Activated CD4-positive, alpha-beta T cell treated with anti-CD3 and anti-CD28 coated beads, Interleukin-2, amount 10 ng/mL, durations not matched to agents 7 days and 5 days (primary cell): Measurements from ENCODE around the gene PLK5. TPM values are rescaled to one million over a fixed set of nuclear protein-coding genes. Genes with fewer than 3 reads are reported as not detected.

ENCODE experiments used
- CTCF ChIA-PET: fragments of 350-600 bp; sonication (Branson Sonifier 250); formaldehyde crosslinking; loops from one replicate; lab custom pipeline; 2021; ENCODE audit warnings: antibody characterized with exemption; lab: Charles Lee
- POLR2A ChIA-PET: fragments of 350-600 bp; sonication (Branson Sonifier 250); formaldehyde crosslinking; loops from one replicate; lab custom pipeline; 2021; ENCODE audit warnings: antibody characterized with exemption; lab: Charles Lee
- DNase-seq: peaks from one replicate; pipeline ENCODE4 v3.0.0-alpha.2; 2020
- H3K27ac Mint-ChIP-seq: one replicate; pipeline ENCODE4 v1.8.0; 2021; ENCODE audit warnings: mild to moderate bottlenecking, moderate library complexity, mixed read lengths
- H3K27me3 Mint-ChIP-seq: one replicate; pipeline ENCODE4 v1.8.0; 2021; ENCODE audit warnings: mixed read lengths
- H3K36me3 Mint-ChIP-seq: one replicate; pipeline ENCODE4 v1.8.0; 2021; ENCODE audit warnings: low read depth, mixed read lengths
- H3K4me1 Mint-ChIP-seq: one replicate; pipeline ENCODE4 v1.8.0; 2021; ENCODE audit warnings: mixed read lengths
- H3K4me3 Mint-ChIP-seq: one replicate; pipeline ENCODE4 v1.8.0; 2021; ENCODE audit warnings: mild to moderate bottlenecking, moderate library complexity, mixed read lengths
- H3K9me3 Mint-ChIP-seq: one replicate; pipeline ENCODE4 v1.8.0; 2021; ENCODE audit warnings: mixed read lengths
- total RNA-seq, 2 experiments: library from RNA; stranded (reverse); gene quantifications; one replicate each; pipeline ENCODE4 v1.2.3, GENCODE V29; 2021

The PLK5 gene
- total RNA-seq, 2 experiments from 2014 or later: not detected

DNA sequence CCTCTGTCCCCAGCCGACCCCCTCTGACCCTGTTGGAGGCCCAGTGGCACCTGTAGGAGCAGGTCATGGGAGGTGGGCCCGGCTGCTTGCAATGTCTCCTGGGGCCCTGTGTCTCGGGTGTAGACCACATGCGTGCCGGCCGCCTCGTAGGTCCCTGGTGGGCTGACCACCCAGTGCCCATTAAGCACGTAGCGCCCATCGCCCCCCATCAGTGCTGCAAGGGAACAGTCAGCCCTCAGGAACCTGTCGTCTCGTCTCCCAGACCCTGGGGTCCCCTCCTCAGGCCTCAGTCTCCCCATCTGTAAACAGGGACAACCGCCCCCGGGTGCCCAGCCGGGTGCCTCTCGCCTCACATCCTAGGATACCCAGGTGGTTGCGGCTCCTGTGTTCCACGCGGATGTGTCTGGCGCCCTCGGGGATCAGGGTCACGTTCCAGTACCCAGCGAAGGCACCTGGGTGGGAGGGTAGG is 16.7 kb upstream of the PLK5 start:
- Mint-ChIP-seq H3K9me3 (no peaks in the 10 kb centered on the region), H3K27ac (no peak overlapping the region), H3K4me1 (peaks cover 14% of the 10 kb centered on the region), H3K27me3 (peaks cover 34% of the 10 kb centered on the region), H3K36me3 (no peaks in the 10 kb centered on the region), H3K4me3 (no peak overlapping the region)
- DNase-seq: no peak
- CTCF ChIA-PET: interaction anchor here (0.6 kb wide), 1 partner anchor 569 kb away, joined by 3 read pairs; no protein-coding TSS in a partner anchor
- POLR2A ChIA-PET: no interaction called here

DNA sequence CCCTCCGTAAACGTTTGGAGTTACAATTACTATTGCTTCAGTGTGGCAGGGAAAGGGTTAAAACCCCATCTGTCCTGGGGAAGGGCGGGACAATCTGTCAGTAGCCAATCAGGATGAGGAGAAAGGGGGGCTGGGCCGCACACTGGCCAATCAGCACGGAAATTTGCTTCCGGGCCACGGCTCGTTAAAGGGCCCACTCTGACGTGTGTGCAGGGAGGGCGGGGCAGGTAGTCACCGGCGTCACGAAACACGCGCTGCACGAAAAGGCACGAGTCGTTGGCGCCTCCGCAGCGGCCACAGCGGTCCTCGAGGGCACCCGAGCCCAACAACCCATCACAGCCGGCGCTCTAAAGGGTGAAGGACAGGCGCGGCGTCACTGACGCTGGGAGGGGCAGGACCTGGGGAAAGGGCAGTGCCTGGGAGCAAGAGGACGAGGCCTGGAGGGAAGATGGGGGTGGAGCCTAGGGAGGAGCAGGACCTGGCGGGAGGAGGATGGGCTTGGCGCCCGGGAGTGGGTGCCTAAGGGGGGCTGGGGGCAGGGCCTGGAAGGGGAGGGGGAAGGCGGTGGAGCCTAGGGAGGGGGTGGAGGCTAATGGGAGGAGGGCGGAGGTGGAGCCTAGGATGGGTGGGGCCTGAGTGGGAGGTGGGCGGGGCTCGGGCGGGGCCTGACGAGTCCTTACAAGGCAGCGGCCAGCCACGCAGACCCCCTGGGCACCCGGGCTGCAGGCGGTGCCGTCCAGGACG is 15.9 kb upstream of the PLK5 start:
- Mint-ChIP-seq H3K36me3 (no peaks in the 10 kb centered on the region), H3K4me3 (peak overlapping the region; percentile 77), H3K9me3 (no peaks in the 10 kb centered on the region), H3K4me1 (peaks cover 19% of the 10 kb centered on the region), H3K27ac (peak overlapping the region; percentile 93), H3K27me3 (peaks cover 32% of the 10 kb centered on the region)
- DNase-seq: peak; percentile 88
- ChIA-PET POLR2A (no interaction called here), CTCF (interaction anchor here (0.6 kb wide), 1 partner anchor 570 kb away, joined by 3 read pairs; no protein-coding TSS in a partner anchor)

DNA sequence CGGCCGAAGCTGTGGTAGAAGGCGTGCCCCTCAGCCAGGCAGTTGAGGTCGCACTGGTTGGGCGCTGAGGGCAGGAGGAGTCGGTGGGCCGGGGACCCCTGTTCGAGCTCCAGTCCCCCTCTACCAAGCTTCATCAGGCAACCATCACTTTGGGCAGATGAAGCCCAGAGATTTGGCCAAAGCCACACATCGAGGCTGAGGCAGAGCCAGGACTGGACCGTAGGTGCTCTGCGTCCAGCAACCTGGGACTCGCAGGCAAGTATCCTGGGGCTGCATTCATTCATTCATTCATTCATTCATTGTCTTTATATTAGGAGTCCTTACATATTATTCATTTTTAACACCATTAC is 15.4 kb upstream of the PLK5 start:
- Mint-ChIP-seq H3K27ac (no peak overlapping the region), H3K27me3 (peaks cover 30% of the 10 kb centered on the region), H3K36me3 (no peaks in the 10 kb centered on the region), H3K9me3 (no peaks in the 10 kb centered on the region), H3K4me1 (peaks cover 18% of the 10 kb centered on the region), H3K4me3 (no peak overlapping the region)
- no peak for DNase-seq
- ChIA-PET POLR2A (no interaction called here), CTCF (no interaction called here)

DNA sequence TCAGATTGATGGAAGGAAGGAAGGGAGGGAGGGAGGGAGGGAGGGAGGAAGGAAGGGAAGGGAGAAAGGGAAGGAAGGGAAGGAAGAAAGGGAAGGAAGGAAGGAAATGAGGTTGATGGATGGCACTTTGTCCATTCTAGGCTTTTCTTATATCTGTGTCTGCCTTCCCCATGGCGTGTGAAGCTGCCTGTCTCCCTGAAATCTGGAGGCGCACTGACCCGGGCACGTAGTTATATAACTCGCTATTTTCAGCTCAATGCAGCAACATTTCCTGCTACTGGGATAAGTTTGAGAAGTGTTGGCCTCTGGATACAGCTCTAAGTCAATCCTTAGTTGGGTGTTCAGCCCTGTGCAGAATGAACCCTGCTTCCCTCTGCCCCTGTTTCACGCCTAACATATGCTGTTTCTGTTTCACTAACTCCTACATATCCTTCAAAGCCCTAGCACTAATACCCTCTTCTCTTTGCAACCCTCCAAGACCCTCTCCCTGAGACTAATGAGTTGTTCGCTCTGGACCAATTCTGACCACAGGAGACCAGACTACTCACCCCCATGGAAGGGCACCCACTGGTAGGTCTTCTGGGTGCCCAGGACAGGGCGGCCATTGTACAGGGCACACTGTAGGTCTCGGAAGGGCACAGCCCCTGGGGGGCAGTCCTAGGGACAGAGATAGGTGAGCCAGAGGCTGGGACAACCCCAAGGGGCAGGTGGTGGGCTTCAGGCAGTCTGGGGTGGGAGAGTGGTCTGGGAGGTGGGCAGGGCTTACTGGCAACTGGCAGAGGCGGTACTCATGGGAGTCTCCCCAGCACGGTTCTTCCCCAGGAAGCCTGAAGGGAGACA is 14.1 kb upstream of the PLK5 start:
- Mint-ChIP-seq H3K27ac (no peak overlapping the region), H3K27me3 (peaks cover 23% of the 10 kb centered on the region), H3K4me1 (peaks cover 18% of the 10 kb centered on the region), H3K9me3 (no peaks in the 10 kb centered on the region), H3K36me3 (no peaks in the 10 kb centered on the region), H3K4me3 (no peak overlapping the region)
- no peak for DNase-seq
- ChIA-PET POLR2A (no interaction called here), CTCF (no interaction called here)

DNA sequence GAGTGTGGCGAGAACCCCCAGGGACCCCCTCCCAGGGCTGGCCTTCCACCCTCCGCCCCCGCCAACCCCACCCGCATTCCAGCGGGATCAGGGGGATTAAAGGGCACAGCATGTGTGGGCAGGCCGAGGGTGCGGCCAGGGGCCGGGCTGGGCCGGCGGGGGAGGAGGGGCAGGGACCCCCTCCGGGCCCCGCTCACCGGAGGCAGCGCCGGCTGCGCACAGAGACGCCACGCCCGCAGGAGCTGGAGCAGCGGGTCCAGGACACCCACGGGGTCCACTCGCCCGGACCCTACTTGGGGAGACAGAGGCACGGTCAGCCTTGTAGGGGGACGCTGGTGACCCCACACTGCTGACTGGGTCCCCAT is 13.5 kb upstream of the PLK5 start:
- H3K4me3 Mint-ChIP-seq: no peak overlapping the region
- H3K27me3 Mint-ChIP-seq: peaks cover 23% of the 10 kb centered on the region
- no peaks in the 10 kb centered on the region for H3K9me3 Mint-ChIP-seq
- ChIA-PET CTCF (no interaction called here), POLR2A (no interaction called here)
- no peak for DNase-seq
- H3K27ac Mint-ChIP-seq: no peak overlapping the region
- peaks cover 18% of the 10 kb centered on the region for H3K4me1 Mint-ChIP-seq
- H3K36me3 Mint-ChIP-seq: no peaks in the 10 kb centered on the region

DNA sequence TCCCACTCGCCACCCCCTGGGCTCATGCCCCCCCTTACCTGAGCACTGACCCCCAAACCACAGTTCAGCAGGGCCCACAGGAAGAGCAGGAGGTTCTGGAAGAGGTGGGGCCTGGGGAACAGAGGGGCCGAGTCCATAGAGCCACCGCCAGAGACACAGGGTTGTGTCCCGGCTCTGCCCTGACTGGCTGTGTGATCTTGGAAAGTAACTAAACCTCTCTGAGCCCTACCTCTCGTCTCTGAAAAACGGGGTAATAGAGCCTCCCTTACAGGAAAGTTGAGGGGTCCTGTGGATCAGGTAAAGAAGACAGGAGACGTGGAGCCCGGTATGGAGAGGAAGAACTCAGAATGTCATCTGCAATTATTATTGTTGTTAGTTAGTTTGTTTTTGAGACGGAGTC is 13.1 kb upstream of the PLK5 start:
- H3K27ac Mint-ChIP-seq: no peak overlapping the region
- peaks cover 18% of the 10 kb centered on the region for H3K4me1 Mint-ChIP-seq
- H3K9me3 Mint-ChIP-seq: no peaks in the 10 kb centered on the region
- CTCF ChIA-PET: no interaction called here
- no peak overlapping the region for H3K4me3 Mint-ChIP-seq
- POLR2A ChIA-PET: no interaction called here
- no peak for DNase-seq
- no peaks in the 10 kb centered on the region for H3K36me3 Mint-ChIP-seq
- peaks cover 23% of the 10 kb centered on the region for H3K27me3 Mint-ChIP-seq

DNA sequence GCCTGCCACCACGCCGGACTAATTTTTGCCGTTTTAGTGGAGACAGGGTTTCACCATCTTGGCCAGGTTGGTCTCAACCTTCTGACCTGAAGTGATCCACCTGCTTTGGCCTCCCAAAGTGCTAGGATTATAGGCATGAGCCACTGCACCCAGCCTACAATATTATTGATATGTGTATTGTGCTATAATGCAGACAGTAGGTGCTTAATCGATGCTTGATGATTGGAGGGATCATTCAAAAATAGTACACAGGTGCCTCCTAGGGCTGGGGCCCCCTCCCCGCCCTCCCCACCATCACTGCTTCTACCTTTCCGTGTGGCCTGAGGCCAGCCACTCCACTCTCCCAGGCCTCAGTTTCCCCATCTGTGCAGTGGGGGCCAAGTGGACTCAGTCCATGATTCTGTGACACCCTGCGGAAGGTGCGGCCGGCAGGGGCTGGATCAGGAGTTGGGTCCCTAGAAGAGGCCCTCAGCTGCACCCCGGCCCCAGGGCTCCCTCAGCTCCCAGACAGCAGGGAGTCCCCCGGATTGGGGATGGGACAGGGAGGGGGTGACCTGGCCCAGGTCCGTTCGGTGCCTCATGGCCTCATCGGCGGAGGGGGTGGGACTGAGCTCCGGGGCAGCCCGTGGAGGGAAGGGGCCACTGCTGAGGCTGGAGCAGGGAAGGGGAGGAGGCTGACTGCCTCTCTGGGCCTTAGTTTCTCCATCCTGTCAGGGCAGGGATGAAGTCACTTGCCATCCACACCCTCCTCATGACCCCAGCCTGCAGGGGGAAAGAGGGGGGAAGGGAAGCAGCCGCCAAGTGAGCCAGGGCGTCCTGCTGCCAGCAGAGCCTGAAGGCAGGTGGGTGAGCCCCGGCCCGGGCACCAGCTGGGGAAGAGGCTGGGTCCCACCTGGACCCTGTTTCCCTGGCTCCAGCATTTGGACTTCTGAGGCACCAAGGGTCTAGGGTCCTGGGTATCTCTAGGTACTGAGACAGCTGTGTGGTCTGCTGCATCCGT is 12.3 kb upstream of the PLK5 start:
- Mint-ChIP-seq H3K27me3 (peaks cover 25% of the 10 kb centered on the region), H3K4me1 (peaks cover 16% of the 10 kb centered on the region), H3K9me3 (no peaks in the 10 kb centered on the region), H3K36me3 (no peaks in the 10 kb centered on the region), H3K27ac (no peak overlapping the region), H3K4me3 (peak overlapping the region; percentile 65)
- DNase-seq: no peak
- ChIA-PET CTCF (interaction anchor here (0.6 to 1.0 kb wide), 2 partner anchors 12 to 48 kb away, joined by 3 to 4 read pairs; partner anchors contain the start of gene PLK5), POLR2A (no interaction called here)

DNA sequence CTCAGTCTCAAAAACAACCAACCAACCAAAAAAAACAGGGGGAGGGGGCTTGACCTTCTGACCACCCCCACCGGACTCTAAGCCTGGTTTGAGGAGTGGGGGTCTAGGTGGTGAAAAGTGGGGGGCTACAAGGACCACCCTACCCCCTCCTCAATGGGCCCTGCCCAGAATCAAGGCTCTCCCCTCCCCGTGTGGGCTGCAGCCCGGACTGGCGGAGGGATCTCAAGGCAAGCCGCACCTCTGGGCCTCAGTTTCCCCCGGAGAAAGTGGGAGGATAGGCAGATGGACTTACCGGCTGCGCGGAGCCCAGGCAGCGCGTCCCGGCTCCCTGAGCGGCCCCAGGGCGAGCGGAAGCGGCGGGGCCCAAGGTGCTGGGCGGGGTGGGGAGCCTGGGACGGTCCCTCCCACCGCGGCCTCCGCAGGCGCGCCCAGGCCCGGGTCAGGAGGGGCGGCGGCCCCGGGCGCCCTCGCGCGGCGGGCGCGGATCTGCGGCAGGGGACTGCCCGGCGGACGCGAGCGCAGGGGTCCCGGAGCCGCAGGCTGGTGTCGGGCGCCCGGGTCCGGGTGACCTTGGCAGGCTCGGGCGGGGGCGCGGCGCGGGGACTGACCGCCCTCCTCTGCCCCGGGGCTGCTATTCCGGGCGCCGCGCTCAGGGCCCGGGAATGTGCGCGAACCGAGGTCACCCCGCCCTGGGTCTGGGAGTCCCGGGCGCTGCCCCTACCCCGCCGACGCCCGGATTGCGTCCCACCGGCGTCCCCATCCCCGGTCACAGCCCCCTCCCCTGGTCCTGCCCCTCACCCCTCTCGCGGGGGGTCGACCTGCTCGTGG is 11.0 kb upstream of the PLK5 start, which contains the start of gene ADAMTSL5:
ADAMTSL5 (minus strand) TSS at position 349 of the 828 bp plus-strand sequence. CDS start 2,076 bp downstream, outside the sequence.
- H3K4me1 Mint-ChIP-seq: peaks cover 12% of the 10 kb centered on the region
- peak within 1 kb of the TSS; percentile 65 for H3K4me3 Mint-ChIP-seq
- peaks cover 23% of the 10 kb centered on the region for H3K27me3 Mint-ChIP-seq
- H3K36me3 Mint-ChIP-seq: no peaks in the 10 kb centered on the region
- peak; percentile 63 for DNase-seq
- H3K27ac Mint-ChIP-seq: peak within 1 kb of the TSS; percentile 5
- H3K9me3 Mint-ChIP-seq: no peaks in the 10 kb centered on the region
- POLR2A ChIA-PET: no interaction called here
- CTCF ChIA-PET: interaction anchor here (0.6 kb wide), 1 partner anchor 49 kb away, joined by 3 read pairs; no protein-coding TSS in a partner anchor

DNA sequence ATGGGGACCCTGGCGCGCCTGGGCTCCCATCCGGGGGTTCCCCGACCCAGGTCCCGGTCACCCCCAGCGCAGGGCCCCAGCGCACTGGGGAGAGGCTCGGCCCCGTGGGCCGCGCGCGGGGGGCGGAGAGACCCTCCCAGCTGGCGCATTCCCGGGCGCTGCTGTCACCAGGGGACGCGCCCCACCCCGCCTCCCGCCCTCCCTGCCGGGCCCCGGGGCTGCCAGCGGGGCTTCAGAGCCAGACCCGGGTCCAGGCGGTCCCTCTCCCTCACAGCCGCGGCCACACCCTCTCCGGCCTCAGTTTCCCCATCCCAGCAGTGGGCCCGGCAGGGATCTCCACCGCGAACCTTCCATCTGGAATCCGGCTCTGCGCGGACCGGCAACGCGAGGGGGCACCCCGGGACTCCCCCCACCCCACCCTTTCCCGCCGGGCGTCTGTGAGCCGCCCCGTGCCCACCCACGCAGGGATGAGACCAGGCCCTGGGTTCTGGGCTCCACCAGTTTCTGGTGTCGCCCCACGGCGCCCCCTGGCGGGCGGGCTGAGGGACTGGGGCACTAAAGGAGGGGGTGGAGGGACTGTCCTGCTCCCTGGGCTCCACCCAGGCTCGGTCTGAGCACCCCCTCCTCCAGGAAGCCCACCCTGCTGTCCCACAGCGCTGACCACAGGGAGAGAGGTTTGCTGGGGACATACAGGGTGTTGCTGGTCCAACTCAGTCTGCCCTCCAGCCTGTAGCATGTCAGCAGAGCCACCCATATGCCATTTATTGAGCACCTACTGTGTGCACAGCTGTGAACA is 10.2 kb upstream of the PLK5 start:
- no peaks in the 10 kb centered on the region for H3K9me3 Mint-ChIP-seq
- H3K27ac Mint-ChIP-seq: no peak overlapping the region
- no peak overlapping the region for H3K4me3 Mint-ChIP-seq
- peaks cover 9% of the 10 kb centered on the region for H3K4me1 Mint-ChIP-seq
- peaks cover 21% of the 10 kb centered on the region for H3K27me3 Mint-ChIP-seq
- H3K36me3 Mint-ChIP-seq: no peaks in the 10 kb centered on the region
- ChIA-PET CTCF (no interaction called here), POLR2A (no interaction called here)
- peak; percentile 68 for DNase-seq

DNA sequence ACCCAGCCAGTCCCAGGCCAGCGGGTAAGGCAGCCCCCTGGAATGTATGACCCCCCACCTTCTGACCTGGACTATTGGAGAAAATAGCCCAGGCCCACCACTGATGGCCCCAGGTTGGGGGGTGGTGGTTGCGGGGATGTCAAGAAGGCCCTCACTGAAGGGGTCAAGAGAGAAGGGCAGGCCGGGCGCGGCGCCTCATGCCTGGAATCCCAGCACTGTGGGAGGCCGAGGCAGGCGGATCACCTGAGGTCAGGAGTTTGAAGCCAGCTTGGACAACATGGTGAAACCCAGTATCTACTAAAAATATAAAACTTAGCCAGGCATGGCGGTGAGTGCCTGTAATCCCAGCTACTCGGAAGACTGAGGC is 9.6 kb upstream of the PLK5 start:
- POLR2A ChIA-PET: no interaction called here
- H3K27me3 Mint-ChIP-seq: peaks cover 20% of the 10 kb centered on the region
- CTCF ChIA-PET: interaction anchor here (0.6 kb wide), 1 partner anchor 49 kb away, joined by 3 read pairs; no protein-coding TSS in a partner anchor

More for the DNA sequence above, 9.6 kb upstream of the PLK5 start:
- H3K9me3 Mint-ChIP-seq: no peaks in the 10 kb centered on the region
- H3K36me3 Mint-ChIP-seq: no peaks in the 10 kb centered on the region
- DNase-seq: no peak
- H3K27ac Mint-ChIP-seq: no peak overlapping the region
- H3K4me1 Mint-ChIP-seq: peaks cover 9% of the 10 kb centered on the region
- H3K4me3 Mint-ChIP-seq: no peak overlapping the region
